Osteoblast (primary cell): Measurements from ENCODE around the gene IGFBP4. TPM values are rescaled to one million over a fixed set of nuclear protein-coding genes. Genes with fewer than 3 reads are reported as not detected.

Source experiments
- DNase-seq: peaks from one replicate; pipeline ENCODE4 v3.0.0; 2011; ENCODE audit warnings: low spot score, mixed read lengths; ENCODE audit not compliant: insufficient read length; ENCODE audit errors: missing footprints
- H2AFZ ChIP-seq: 2 replicates; pipeline ENCODE4 v1.6.0; 2011; ENCODE audit warnings: mild to moderate bottlenecking, low read length
- H3K27ac ChIP-seq: 2 replicates; pipeline ENCODE4 v1.5.1; 2011; ENCODE audit warnings: mild to moderate bottlenecking, low read depth, low read length, moderate library complexity
- H3K27me3 ChIP-seq: 2 replicates; pipeline ENCODE4 v1.6.0; 2012; ENCODE audit warnings: mild to moderate bottlenecking, control low read depth, inconsistent platforms, low read length, moderate library complexity; ENCODE audit not compliant: insufficient read depth
- H3K36me3 ChIP-seq: 2 replicates; pipeline ENCODE4 v1.5.1; 2011; ENCODE audit warnings: mild to moderate bottlenecking, low read length, control low read depth, moderate library complexity; ENCODE audit not compliant: insufficient read depth
- H3K4me1 ChIP-seq: 2 replicates; pipeline ENCODE4 v1.5.1; 2011; ENCODE audit warnings: mild to moderate bottlenecking, low read length, control low read depth, moderate library complexity; ENCODE audit not compliant: insufficient read depth
- H3K4me2 ChIP-seq: 2 replicates; pipeline ENCODE4 v1.6.0; 2011; ENCODE audit warnings: mild to moderate bottlenecking, low read length; ENCODE audit not compliant: insufficient read depth
- H3K4me3 ChIP-seq: fragments of 200-600 bp; sonication (generic); 3 replicates; pipeline ENCODE4 v1.5.1; 2012; ENCODE audit warnings: mild to moderate bottlenecking, low read length, inconsistent platforms; ENCODE audit not compliant: insufficient read depth
- H3K79me2 ChIP-seq: 2 replicates; pipeline ENCODE4 v1.6.0; 2012; ENCODE audit warnings: mild to moderate bottlenecking, low read length, control low read depth, inconsistent platforms; ENCODE audit not compliant: insufficient read depth
- H3K9me3 ChIP-seq: 2 replicates; pipeline ENCODE4 v1.5.1; 2011; ENCODE audit warnings: low read depth, low read length, control low read depth
- H4K20me1 ChIP-seq: 2 replicates; pipeline ENCODE4 v1.6.0; 2012; ENCODE audit warnings: mild to moderate bottlenecking, low read length, control low read depth; ENCODE audit not compliant: insufficient read depth
- total RNA-seq: library from RNA; depleted of rRNA; stranded (reverse); fragments of >200 nt; gene quantifications from 2 replicates; pipeline ENCODE4 v1.2.3, GENCODE V29; 2012
- TF ChIP-seq, protein P1 (sequence below): IDR thresholded peaks from 2 replicates; pipeline ENCODE4 v1.5.1; 2011; ENCODE audit warnings: mild to moderate bottlenecking, low read depth, low read length, moderate library complexity; ENCODE audit errors: extremely low read depth

Gene IGFBP4
- total RNA-seq, 1 donor, result 666 TPM

GRCh38 chr17:40470932-40471828 is 27.9 kb downstream of the IGFBP4 start:
- no peaks in the 10 kb centered on the region for H3K9me3 ChIP-seq
- H3K4me1 ChIP-seq, result peaks cover 28% of the 10 kb centered on the region
- H2AFZ ChIP-seq, result no peak overlapping the region
- no peak overlapping the region for H3K4me2 ChIP-seq
- H3K79me2 ChIP-seq, result no peaks in the 10 kb centered on the region
- H4K20me1 ChIP-seq, result no peaks in the 10 kb centered on the region
- no peaks in the 10 kb centered on the region for H3K27me3 ChIP-seq
- H3K36me3 ChIP-seq, result no peaks in the 10 kb centered on the region
- H3K4me3 ChIP-seq, result no peak overlapping the region
- TF ChIP-seq, protein P1, sequence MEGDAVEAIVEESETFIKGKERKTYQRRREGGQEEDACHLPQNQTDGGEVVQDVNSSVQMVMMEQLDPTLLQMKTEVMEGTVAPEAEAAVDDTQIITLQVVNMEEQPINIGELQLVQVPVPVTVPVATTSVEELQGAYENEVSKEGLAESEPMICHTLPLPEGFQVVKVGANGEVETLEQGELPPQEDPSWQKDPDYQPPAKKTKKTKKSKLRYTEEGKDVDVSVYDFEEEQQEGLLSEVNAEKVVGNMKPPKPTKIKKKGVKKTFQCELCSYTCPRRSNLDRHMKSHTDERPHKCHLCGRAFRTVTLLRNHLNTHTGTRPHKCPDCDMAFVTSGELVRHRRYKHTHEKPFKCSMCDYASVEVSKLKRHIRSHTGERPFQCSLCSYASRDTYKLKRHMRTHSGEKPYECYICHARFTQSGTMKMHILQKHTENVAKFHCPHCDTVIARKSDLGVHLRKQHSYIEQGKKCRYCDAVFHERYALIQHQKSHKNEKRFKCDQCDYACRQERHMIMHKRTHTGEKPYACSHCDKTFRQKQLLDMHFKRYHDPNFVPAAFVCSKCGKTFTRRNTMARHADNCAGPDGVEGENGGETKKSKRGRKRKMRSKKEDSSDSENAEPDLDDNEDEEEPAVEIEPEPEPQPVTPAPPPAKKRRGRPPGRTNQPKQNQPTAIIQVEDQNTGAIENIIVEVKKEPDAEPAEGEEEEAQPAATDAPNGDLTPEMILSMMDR, result no peak
- peak overlapping the region; percentile 87 for H3K27ac ChIP-seq
- DNase-seq, result peak; percentile 84

- peaks cover 28% of the 10 kb centered on the region for H3K4me1 ChIP-seq
- TF ChIP-seq, protein P1, result no peak
- no peak overlapping the region for H3K4me3 ChIP-seq
- DNase-seq, result peak; percentile 47
- no peaks in the 10 kb centered on the region for H3K27me3 ChIP-seq
- H3K9me3 ChIP-seq, result no peaks in the 10 kb centered on the region
- no peaks in the 10 kb centered on the region for H3K36me3 ChIP-seq
- H3K27ac ChIP-seq, result peak overlapping the region; percentile 87
- no peak overlapping the region for H3K4me2 ChIP-seq
- H2AFZ ChIP-seq, result no peak overlapping the region
- no peaks in the 10 kb centered on the region for H4K20me1 ChIP-seq
- H3K79me2 ChIP-seq, result no peaks in the 10 kb centered on the region
Measured at GRCh38 chr17:40471846-40472732, 28.8 kb downstream of the IGFBP4 start.

- no peak overlapping the region for H3K4me2 ChIP-seq
- H3K79me2 ChIP-seq, result no peaks in the 10 kb centered on the region
- H3K4me3 ChIP-seq, result no peak overlapping the region
- H3K36me3 ChIP-seq, result no peaks in the 10 kb centered on the region
- DNase-seq, result peak; percentile 49
- no peak overlapping the region for H2AFZ ChIP-seq
- peak overlapping the region; percentile 87 for H3K27ac ChIP-seq
- H4K20me1 ChIP-seq, result no peaks in the 10 kb centered on the region
- no peaks in the 10 kb centered on the region for H3K9me3 ChIP-seq
- no peaks in the 10 kb centered on the region for H3K27me3 ChIP-seq
- H3K4me1 ChIP-seq, result peaks cover 28% of the 10 kb centered on the region
- TF ChIP-seq, protein P1, result no peak
Measured at GRCh38 chr17:40472733-40473452, 29.6 kb downstream of the IGFBP4 start.
